Sciatic nerve (tissue), 2 donors: ENCODE measurements around the gene KIAA0825. TPM values are rescaled to one million over a fixed set of nuclear protein-coding genes. Genes with fewer than 3 reads are reported as not detected.
"Not testable (repeated sequence)": the region's sequence is repeated elsewhere in the genome, so short reads cannot be mapped to it uniquely, and the experiment has no call there.

Experiments
- ATAC-seq: fragments of 200-7000 bp; cut with Tn5 transposase; one replicate; pipeline ENCODE4 v1.9.1; 2020; ENCODE audit warnings: mild to moderate bottlenecking, moderate library complexity
- DNase-seq: peaks from one replicate; pipeline ENCODE4 v3.0.0-alpha.2; 2020; ENCODE audit warnings: low spot score
- intact Hi-C: fragments of 100-400 bp; cut with DNase I; formaldehyde crosslinking; loops from one replicate; pipeline ENCODE4 v1.14.2; 2022
- total RNA-seq: library from RNA; stranded (reverse); fragmentation: NEBNext Ultra II Directional; extraction: Animal tissue kit (Norgen Biotek cat#: 25700); gene quantifications from one replicate; pipeline ENCODE4 v1.2.1, GENCODE V29; 2021
- donor health status: DM: no; HTN: no; CAD: no.
- donor health status: DM: no; HTN: no; CAD: no.

KIAA0825 gene
- total RNA-seq, 1 donor from 2014 or later, result 5.6 TPM

GRCh38 chr5:94171070-94171469, 447.3 kb downstream of the KIAA0825 start:
- ATAC-seq, DNase-seq, intact Hi-C loops: not testable (repeated sequence)

GRCh38 chr5:94170158-94170557, 448.2 kb downstream of the KIAA0825 start:
- DNase-seq, ATAC-seq, intact Hi-C loops: not testable (repeated sequence)

GRCh38 chr5:94168151-94168550, 450.3 kb downstream of the KIAA0825 start:
- intact Hi-C loops, result no loop called here
- DNase-seq (no peak), ATAC-seq (no peak)

GRCh38 chr5:94161801-94162200, 456.6 kb downstream of the KIAA0825 start:
- ATAC-seq (no peak), DNase-seq (no peak)
- intact Hi-C loops, result no loop called here

- intact Hi-C loops, result no loop called here
- DNase-seq, result no peak
- ATAC-seq, result no peak
These were observed 459.3 kb downstream of the KIAA0825 start for GRCh38 chr5:94159144-94159543.

GRCh38 chr5:94157704-94158539, 460.5 kb downstream of the KIAA0825 start:
- intact Hi-C loops, result no loop called here
- ATAC-seq (no peak), DNase-seq (no peak)

GRCh38 chr5:94154672-94155071, 463.7 kb downstream of the KIAA0825 start:
- intact Hi-C loops, result no loop called here
- ATAC-seq, result no peak
- no peak for DNase-seq

- intact Hi-C loops, result no loop called here
- ATAC-seq, result no peak
- DNase-seq, result no peak
These were observed 464.5 kb downstream of the KIAA0825 start for GRCh38 chr5:94153736-94154450.

GRCh38 chr5:94143621-94144020, 474.8 kb downstream of the KIAA0825 start:
- DNase-seq, intact Hi-C loops, ATAC-seq: not testable (repeated sequence)

GRCh38 chr5:94140300-94140699, 478.1 kb downstream of the KIAA0825 start:
- intact Hi-C loops, result no loop called here
- ATAC-seq, result no peak
- DNase-seq, result no peak

- ATAC-seq (no peak), DNase-seq (no peak)
- intact Hi-C loops, result no loop called here
These were observed 488.3 kb downstream of the KIAA0825 start for GRCh38 chr5:94130077-94130476.

GRCh38 chr5:94125107-94125506, 493.3 kb downstream of the KIAA0825 start:
- no peak for DNase-seq
- intact Hi-C loops, result no loop called here
- no peak for ATAC-seq

GRCh38 chr5:94116317-94116716, 502.1 kb downstream of the KIAA0825 start:
- ATAC-seq, intact Hi-C loops, DNase-seq: not testable (repeated sequence)

- ATAC-seq (no peak), DNase-seq (no peak)
- intact Hi-C loops, result no loop called here
These were observed 505.3 kb downstream of the KIAA0825 start for GRCh38 chr5:94113087-94113486.

- intact Hi-C loops, result no loop called here
- ATAC-seq (peak; percentile 99), DNase-seq (peak; percentile 96)
These were observed 507.0 kb downstream of the KIAA0825 start for GRCh38 chr5:94111209-94112004.

- ATAC-seq, result no peak
- intact Hi-C loops, result no loop called here
- no peak for DNase-seq
These were observed 514.7 kb downstream of the KIAA0825 start for GRCh38 chr5:94103514-94104245.
